Skeletal muscle satellite cell (primary cell): Measurements from ENCODE around the gene PSMA1. TPM values are rescaled to one million over a fixed set of nuclear protein-coding genes. Genes with fewer than 3 reads are reported as not detected.
"Not testable (repeated sequence)": the region's sequence is repeated elsewhere in the genome, so short reads cannot be mapped to it uniquely, and the experiment has no call there.

ENCODE experiments used
- H3K27me3 ChIP-seq: 2 replicates; pipeline ENCODE4 v1.7.0; 2013; ENCODE audit warnings: low read length; ENCODE audit not compliant: control insufficient read depth, insufficient read depth
- H3K36me3 ChIP-seq: 2 replicates; pipeline ENCODE4 v1.7.0; 2013; ENCODE audit warnings: mild to moderate bottlenecking, control low read depth, low read length; ENCODE audit not compliant: insufficient read depth
- H3K4me1 ChIP-seq: 2 replicates; pipeline ENCODE4 v1.7.0; 2013; ENCODE audit warnings: low read length; ENCODE audit not compliant: control insufficient read depth, insufficient read depth
- H3K4me2 ChIP-seq: 2 replicates; pipeline ENCODE4 v1.7.0; 2013; ENCODE audit warnings: mild to moderate bottlenecking, low read length
- H3K4me3 ChIP-seq: 2 replicates; pipeline ENCODE4 v1.7.0; 2013; ENCODE audit warnings: low read length
- H3K9ac ChIP-seq: 2 replicates; pipeline ENCODE4 v1.7.0; 2013; ENCODE audit warnings: mild to moderate bottlenecking, low read depth, low read length, moderate library complexity
- H3K9me3 ChIP-seq: replicated peaks from 2 replicates; pipeline ENCODE4 v1.7.0; 2013; ENCODE audit warnings: mild to moderate bottlenecking, control low read depth, low read length
- total RNA-seq: library from RNA; depleted of rRNA; stranded (reverse); fragments of >200 nt; gene quantifications from 2 replicates; pipeline ENCODE4 v1.2.3, GENCODE V29; 2012; rRNA removed

Gene PSMA1
- 156 and 172 TPM in 2 replicates for total RNA-seq

DNA sequence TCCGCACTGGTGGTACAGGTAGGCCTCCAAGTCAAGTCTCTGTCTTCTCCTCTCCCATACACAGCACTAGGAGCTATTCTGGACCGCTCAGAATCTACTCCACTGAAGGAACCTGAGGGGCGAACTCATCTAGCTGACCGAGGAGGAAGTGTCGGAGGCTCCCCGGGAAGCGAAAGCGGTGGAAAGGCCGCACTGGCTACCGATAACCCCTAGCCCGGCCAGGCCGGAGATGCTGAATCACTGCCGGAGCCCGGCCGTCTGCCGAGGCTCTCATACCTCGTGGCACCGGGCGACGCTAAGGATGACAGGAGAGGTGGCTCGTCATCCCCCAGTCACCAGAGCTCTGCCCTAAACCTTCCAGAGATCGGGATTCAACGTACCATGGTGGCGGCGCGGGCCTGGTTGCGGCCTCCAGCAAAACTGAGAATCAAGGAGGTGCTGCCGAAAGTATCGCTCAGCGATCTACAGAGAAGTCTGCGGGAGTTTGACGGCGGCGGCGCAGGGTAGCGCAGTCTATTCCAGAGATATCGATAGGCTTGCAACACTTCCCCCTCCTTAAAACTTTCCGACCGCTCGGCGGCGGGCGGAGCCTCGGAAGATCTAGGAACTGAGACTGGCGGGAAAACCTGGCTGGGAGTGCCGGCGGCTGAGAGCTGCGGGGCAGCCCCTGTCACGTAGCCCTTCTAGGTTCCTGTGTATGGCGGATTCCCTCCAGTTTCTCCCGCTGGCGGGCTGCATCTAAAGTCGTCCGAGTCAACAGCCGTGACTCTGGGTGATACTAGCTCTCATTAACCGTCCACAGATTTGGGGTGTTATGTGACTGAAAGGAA, at the start of gene PSMA1:
PSMA1 (minus strand) TSS at position 470 of the 830 bp plus-strand sequence; CDS start at position 383, 87 bp downstream.
- peaks cover 22% of the 10 kb centered on the region for H3K36me3 ChIP-seq
- H3K4me2 ChIP-seq, result peak within 1 kb of the TSS; percentile 83
- no peaks in the 10 kb centered on the region for H3K9me3 ChIP-seq
- H3K27me3 ChIP-seq, result no peaks in the 10 kb centered on the region
- peak within 1 kb of the TSS; percentile 98 for H3K9ac ChIP-seq
- peak within 1 kb of the TSS; percentile 88 for H3K4me3 ChIP-seq
- peaks cover 9% of the 10 kb centered on the region for H3K4me1 ChIP-seq

DNA sequence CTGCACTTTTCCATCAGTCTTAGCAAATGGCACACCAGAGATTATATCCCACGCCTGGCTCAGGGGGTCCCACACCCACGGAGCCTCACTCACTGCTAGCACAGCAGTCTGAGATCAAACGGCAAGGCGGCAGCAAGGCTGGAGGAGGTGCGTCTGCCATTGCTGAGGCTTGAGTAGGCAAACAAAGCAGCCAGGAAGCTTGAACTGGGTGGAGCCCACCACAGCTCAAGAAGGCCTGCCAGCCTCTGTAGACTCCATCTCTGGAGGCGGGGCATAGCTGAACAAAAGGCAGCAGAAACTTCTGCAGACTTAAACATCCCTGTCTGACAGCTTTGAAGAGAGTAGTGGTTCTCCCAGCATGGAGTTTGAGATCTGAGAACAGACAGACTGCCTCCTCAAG, 49.3 kb upstream of the PSMA1 start:
- not testable (repeated sequence) for H3K4me1 ChIP-seq, H3K9ac ChIP-seq, H3K4me3 ChIP-seq, H3K4me2 ChIP-seq, H3K36me3 ChIP-seq, H3K9me3 ChIP-seq
- H3K27me3 ChIP-seq, result peaks cover 11% of the 10 kb centered on the region

DNA sequence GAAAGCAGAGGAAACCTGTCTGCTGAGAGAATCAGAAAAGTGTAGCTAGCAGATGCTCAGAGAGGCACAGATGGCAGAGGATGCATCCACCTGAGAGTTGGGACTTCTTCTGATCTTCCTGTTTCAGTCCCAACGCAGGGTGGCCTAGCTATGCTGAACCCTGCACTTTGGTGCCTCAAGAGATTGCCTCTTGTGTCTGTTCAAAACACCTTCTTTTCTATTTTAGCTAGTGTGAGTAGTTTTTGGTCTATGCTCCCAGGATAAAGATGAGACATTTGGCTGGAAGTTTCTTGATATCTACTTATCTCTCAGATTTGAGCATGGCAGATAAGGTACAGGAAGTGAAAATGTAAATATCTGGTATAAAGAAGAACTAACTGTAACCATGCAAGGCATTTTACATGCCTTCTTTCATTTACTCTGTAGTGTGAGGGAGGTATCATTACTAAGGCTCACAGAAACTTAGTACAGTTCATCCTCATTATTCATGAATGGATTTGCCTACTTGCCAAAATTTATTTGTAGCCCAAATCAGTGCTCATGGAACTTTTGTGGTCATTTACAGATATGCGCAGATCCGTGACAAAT, 47.0 kb upstream of the PSMA1 start:
- no peaks in the 10 kb centered on the region for H3K9me3 ChIP-seq
- H3K36me3 ChIP-seq, result no peaks in the 10 kb centered on the region
- no peak overlapping the region for H3K4me2 ChIP-seq
- H3K4me1 ChIP-seq, result no peaks in the 10 kb centered on the region
- H3K27me3 ChIP-seq, result peaks cover 18% of the 10 kb centered on the region
- no peak overlapping the region for H3K4me3 ChIP-seq
- no peak overlapping the region for H3K9ac ChIP-seq

DNA sequence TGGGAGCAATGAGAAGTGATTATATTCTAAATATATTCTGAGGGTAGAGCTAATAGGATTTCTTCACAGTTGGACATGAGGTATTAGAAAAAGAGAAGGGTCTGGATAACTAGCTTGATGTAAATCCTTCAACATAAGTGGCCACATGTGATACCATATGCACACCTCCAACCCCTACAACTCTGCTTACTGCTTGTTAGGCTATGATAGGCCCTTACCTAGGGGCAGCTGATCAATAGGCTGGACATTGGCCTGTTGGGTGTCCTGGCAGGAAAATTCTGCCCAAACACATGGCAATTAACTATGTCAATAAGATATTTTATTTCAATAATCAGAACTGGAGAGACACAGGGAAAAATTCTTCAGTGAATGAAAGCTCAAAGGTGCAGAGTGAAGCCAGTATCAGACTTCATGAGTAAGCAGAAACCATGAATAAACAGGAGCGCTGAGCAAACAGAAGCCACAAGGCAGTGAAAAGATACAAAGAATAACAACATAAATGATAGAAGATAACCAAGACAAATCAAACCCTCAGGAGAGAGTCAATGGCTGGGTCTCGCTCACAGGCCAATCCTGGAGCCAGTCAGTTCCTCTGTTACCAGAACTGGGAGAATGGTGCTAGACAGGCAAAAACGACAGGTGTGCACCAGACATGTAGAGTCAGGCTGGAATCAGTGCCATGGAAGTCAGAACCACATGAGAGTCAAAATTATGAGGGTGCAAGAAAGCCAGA, 46.3 kb upstream of the PSMA1 start:
- no peak overlapping the region for H3K9ac ChIP-seq

DNA sequence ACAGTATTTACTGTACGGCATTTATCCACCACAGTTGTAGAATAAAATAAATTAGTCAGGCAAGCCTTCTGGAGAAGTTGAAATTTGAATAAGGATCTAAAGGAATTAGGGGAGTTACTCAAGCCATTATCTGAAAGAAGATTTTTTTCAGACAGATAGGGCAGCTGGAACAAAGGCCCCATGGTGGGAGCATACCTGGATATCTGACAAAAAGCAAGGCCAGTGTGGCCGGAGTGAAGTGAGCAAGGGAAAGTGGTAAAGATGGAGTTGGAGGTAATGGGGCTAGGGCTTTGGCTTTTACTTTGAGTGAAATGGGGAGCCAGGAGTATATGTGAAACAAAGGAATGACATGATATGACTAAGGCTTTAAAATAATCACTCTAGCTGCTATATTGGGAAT, 45.7 kb upstream of the PSMA1 start:
- H3K27me3 ChIP-seq, result peaks cover 24% of the 10 kb centered on the region
- no peak overlapping the region for H3K4me3 ChIP-seq
- no peak overlapping the region for H3K9ac ChIP-seq
- H3K9me3 ChIP-seq, result no peaks in the 10 kb centered on the region
- H3K4me2 ChIP-seq, result no peak overlapping the region
- no peaks in the 10 kb centered on the region for H3K4me1 ChIP-seq
- H3K36me3 ChIP-seq, result no peaks in the 10 kb centered on the region

More for the DNA sequence above, 46.3 kb upstream of the PSMA1 start:
- Histone ChIP-seq H3K27me3 (peaks cover 24% of the 10 kb centered on the region), H3K4me2 (no peak overlapping the region), H3K9me3 (no peaks in the 10 kb centered on the region), H3K36me3 (no peaks in the 10 kb centered on the region), H3K4me1 (no peaks in the 10 kb centered on the region), H3K4me3 (no peak overlapping the region)

DNA sequence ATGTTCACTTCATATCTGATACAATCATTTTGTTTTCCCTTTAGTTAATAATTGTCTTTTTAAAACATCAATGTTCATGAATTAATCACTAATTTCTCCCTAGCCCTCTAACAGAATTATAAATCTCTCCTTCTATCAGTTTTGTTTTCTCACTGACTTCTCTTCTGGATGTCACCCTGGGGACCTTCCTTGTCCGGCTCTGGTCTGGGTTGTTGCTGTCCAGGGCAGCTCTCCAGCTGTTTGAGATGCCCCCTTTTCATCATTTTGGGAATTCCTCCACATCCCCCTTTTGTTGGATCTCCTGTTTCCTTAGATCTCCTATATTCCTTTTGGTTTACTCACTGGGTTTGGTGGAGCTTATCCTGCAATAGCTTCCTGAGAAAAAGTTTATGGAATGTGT, 35.6 kb upstream of the PSMA1 start:
- Histone ChIP-seq H3K9me3 (no peaks in the 10 kb centered on the region), H3K9ac (no peak overlapping the region), H3K4me2 (no peak overlapping the region), H3K4me3 (no peak overlapping the region), H3K4me1 (no peaks in the 10 kb centered on the region), H3K27me3 (peaks cover 31% of the 10 kb centered on the region), H3K36me3 (no peaks in the 10 kb centered on the region)

DNA sequence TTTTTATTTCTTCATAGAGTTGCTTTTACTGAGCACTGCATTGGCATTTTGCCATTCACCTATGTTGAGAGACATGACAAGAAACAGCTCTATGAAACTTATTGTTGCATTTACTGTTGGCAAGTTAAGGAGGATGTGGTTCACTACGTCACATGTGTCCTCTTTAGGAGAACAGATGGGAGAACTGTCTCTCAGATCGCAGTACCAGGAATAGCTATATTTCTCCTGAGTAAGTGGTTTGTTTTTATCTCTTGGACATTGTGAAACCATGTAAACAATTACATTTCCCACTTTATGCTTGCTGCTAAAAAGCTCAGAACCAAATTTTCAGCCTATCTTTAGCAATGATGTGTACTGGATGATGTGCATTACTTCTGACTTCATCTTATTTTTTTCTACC, 34.8 kb upstream of the PSMA1 start:
- Histone ChIP-seq H3K9ac (no peak overlapping the region), H3K4me3 (no peak overlapping the region), H3K36me3 (no peaks in the 10 kb centered on the region), H3K9me3 (no peaks in the 10 kb centered on the region), H3K27me3 (peaks cover 36% of the 10 kb centered on the region), H3K4me2 (no peak overlapping the region), H3K4me1 (no peaks in the 10 kb centered on the region)

DNA sequence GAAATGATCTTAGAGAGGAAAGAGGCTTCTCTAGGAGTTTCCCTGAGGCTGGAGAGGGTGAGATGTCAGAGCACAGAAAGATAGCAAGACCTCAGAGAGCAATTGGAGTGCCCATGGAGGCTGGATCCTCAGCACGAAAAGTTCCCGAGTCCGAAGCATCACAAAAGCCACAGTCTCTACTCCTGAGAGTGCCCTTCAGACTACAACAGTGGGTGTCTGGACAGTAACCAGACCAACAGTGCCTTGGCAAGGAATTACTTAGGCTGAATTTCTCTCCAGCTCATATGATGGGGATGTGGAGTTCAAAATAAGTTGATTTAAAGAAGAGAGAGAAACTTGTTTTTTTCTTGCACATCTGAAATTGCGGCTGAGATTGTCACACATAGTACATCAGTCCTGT, 31.9 kb upstream of the PSMA1 start:
- H3K27me3 ChIP-seq, result peaks cover 33% of the 10 kb centered on the region
- no peak overlapping the region for H3K9ac ChIP-seq
- H3K9me3 ChIP-seq, result no peaks in the 10 kb centered on the region
- H3K4me1 ChIP-seq, result no peaks in the 10 kb centered on the region
- H3K4me2 ChIP-seq, result no peak overlapping the region
- no peak overlapping the region for H3K4me3 ChIP-seq
- no peaks in the 10 kb centered on the region for H3K36me3 ChIP-seq

DNA sequence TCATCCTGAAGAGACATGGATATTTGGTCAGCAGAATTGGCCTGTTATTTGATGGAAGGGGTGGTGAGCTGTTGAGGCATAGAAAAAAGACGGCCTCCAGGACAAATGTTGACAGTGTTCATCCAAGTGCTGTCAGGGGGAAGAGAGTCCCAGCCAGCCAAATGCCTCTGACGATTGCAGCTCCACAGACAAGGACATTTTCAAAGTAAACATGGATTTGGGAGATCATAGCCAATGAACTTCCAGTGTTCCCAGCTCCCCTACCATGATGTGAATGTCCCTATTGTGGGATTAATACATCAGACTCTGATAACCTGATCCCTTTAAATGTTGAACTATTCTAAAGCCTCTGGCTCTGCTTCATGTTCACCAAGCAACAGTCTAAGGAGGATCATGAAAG, 31.2 kb upstream of the PSMA1 start:
- no peak overlapping the region for H3K4me3 ChIP-seq
- H3K9ac ChIP-seq, result no peak overlapping the region
- peaks cover 33% of the 10 kb centered on the region for H3K27me3 ChIP-seq
- H3K9me3 ChIP-seq, result no peaks in the 10 kb centered on the region
- no peaks in the 10 kb centered on the region for H3K36me3 ChIP-seq
- H3K4me2 ChIP-seq, result no peak overlapping the region
- H3K4me1 ChIP-seq, result no peaks in the 10 kb centered on the region

DNA sequence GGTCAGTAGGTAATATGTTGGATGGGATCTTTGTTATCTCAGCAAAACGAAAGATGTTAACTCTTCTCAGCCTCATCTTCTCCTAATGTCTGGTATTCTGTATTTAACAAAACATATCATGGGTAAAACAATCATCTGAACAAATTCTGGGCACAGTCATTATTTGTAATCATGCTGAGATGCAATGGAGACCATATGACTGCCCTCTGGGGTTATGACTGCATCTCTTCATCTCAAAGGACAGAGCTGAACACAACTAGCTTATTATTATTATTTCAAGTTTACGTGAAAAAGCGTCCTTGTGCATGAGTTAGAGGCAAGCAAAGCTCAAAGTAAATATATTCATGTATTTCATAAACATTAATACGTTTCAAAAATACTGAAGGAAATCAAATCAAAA, 29.7 kb upstream of the PSMA1 start:
- Histone ChIP-seq H3K4me2 (no peak overlapping the region), H3K36me3 (no peaks in the 10 kb centered on the region), H3K9me3 (no peaks in the 10 kb centered on the region), H3K27me3 (peaks cover 27% of the 10 kb centered on the region), H3K4me1 (peaks cover 1% of the 10 kb centered on the region), H3K9ac (no peak overlapping the region), H3K4me3 (no peak overlapping the region)

DNA sequence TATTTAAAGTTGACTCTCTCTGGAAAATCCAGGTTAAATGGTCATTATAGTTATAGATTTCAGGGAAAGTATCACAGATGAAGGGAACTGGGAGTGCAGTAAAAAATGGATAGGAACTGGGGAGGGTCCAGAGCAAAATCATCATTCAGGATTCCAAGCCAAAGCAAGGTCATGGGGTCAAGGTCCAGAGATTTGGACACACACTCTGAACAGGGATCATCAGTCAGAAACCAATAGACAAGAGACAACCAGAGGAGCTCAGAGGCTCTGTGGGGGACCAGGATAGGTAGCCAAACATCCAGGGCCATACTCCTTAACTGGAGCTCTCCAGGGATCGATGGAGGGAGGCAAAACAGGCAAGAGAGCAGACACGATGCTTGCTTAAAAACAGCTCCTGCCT, 27.3 kb upstream of the PSMA1 start:
- Histone ChIP-seq H3K27me3 (peaks cover 22% of the 10 kb centered on the region), H3K4me3 (no peak overlapping the region), H3K9ac (no peak overlapping the region), H3K4me1 (peaks cover 3% of the 10 kb centered on the region), H3K4me2 (no peak overlapping the region), H3K36me3 (no peaks in the 10 kb centered on the region), H3K9me3 (no peaks in the 10 kb centered on the region)
